Osteoblast (primary cell): ENCODE measurements around the gene RBM26. TPM values are rescaled to one million over a fixed set of nuclear protein-coding genes. Genes with fewer than 3 reads are reported as not detected.

Source experiments
- DNase-seq: peaks from one replicate; pipeline ENCODE4 v3.0.0; 2011; ENCODE audit warnings: low spot score, mixed read lengths; ENCODE audit not compliant: insufficient read length; ENCODE audit errors: missing footprints
- H2AFZ ChIP-seq: 2 replicates; pipeline ENCODE4 v1.6.0; 2011; ENCODE audit warnings: mild to moderate bottlenecking, low read length
- H3K27ac ChIP-seq: 2 replicates; pipeline ENCODE4 v1.5.1; 2011; ENCODE audit warnings: mild to moderate bottlenecking, low read depth, low read length, moderate library complexity
- H3K27me3 ChIP-seq: 2 replicates; pipeline ENCODE4 v1.6.0; 2012; ENCODE audit warnings: mild to moderate bottlenecking, control low read depth, inconsistent platforms, low read length, moderate library complexity; ENCODE audit not compliant: insufficient read depth
- H3K36me3 ChIP-seq: 2 replicates; pipeline ENCODE4 v1.5.1; 2011; ENCODE audit warnings: mild to moderate bottlenecking, low read length, control low read depth, moderate library complexity; ENCODE audit not compliant: insufficient read depth
- H3K4me1 ChIP-seq: 2 replicates; pipeline ENCODE4 v1.5.1; 2011; ENCODE audit warnings: mild to moderate bottlenecking, low read length, control low read depth, moderate library complexity; ENCODE audit not compliant: insufficient read depth
- H3K4me2 ChIP-seq: 2 replicates; pipeline ENCODE4 v1.6.0; 2011; ENCODE audit warnings: mild to moderate bottlenecking, low read length; ENCODE audit not compliant: insufficient read depth
- H3K4me3 ChIP-seq: fragments of 200-600 bp; sonication (generic); 3 replicates; pipeline ENCODE4 v1.5.1; 2012; ENCODE audit warnings: mild to moderate bottlenecking, low read length, inconsistent platforms; ENCODE audit not compliant: insufficient read depth
- H3K79me2 ChIP-seq: 2 replicates; pipeline ENCODE4 v1.6.0; 2012; ENCODE audit warnings: mild to moderate bottlenecking, low read length, control low read depth, inconsistent platforms; ENCODE audit not compliant: insufficient read depth
- H3K9me3 ChIP-seq: 2 replicates; pipeline ENCODE4 v1.5.1; 2011; ENCODE audit warnings: low read depth, low read length, control low read depth
- H4K20me1 ChIP-seq: 2 replicates; pipeline ENCODE4 v1.6.0; 2012; ENCODE audit warnings: mild to moderate bottlenecking, low read length, control low read depth; ENCODE audit not compliant: insufficient read depth
- CTCF ChIP-seq: IDR thresholded peaks from 2 replicates; pipeline ENCODE4 v1.5.1; 2011; ENCODE audit warnings: mild to moderate bottlenecking, low read depth, low read length, moderate library complexity; ENCODE audit errors: extremely low read depth
- total RNA-seq: library from RNA; depleted of rRNA; stranded (reverse); fragments of >200 nt; gene quantifications from 2 replicates; pipeline ENCODE4 v1.2.3, GENCODE V29; 2012

Gene RBM26
- total RNA-seq, 1 donor: 35.5 TPM

DNA sequence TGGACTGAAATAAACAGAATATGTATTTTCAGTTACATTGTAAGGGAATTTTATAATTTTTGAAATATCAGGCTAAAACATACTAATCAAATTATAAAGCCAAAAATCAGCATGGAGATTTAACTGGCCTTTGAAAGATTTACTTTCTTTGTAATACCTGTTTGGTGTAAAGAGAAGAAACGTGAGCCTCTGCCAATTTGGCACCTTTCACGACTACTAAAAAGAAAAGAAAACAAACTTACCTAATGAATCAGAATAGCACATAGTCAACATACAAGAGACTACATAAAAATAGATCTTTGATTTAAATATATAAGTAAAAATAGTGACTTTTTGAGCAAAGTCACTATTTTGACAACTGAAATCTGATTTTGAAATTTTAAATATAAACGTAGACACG lies 87.4 kb downstream of the RBM26 start:
- Histone ChIP-seq H4K20me1 (no peaks in the 10 kb centered on the region), H3K79me2 (no peaks in the 10 kb centered on the region), H3K27ac (no peak overlapping the region), H3K36me3 (peaks cover 13% of the 10 kb centered on the region), H3K4me3 (no peak overlapping the region), H3K9me3 (no peaks in the 10 kb centered on the region), H2AFZ (no peak overlapping the region), H3K4me2 (no peak overlapping the region), H3K4me1 (no peaks in the 10 kb centered on the region), H3K27me3 (no peaks in the 10 kb centered on the region)
- DNase-seq: no peak
- TF ChIP-seq CTCF: no peak

DNA sequence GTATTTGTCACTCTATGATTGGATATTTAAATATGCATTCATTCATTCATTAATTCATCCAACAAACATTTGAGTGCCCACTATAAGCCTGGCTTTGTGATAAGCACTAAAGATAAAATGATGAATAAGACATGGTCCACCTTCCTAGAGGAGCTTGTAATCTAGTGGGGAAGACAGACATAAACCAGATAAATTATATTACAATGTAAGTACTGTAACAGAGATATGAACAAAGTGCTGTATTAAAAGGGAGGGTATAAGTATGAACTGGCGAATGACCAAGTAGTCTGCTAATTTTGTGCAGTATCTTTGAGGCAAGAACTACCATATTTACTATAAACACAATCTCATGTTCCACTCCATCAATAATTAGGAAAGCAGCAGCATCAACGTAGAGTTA lies 88.2 kb downstream of the RBM26 start:
- H4K20me1 ChIP-seq: no peaks in the 10 kb centered on the region
- H3K9me3 ChIP-seq: no peaks in the 10 kb centered on the region
- H3K79me2 ChIP-seq: no peaks in the 10 kb centered on the region
- no peak overlapping the region for H3K4me3 ChIP-seq
- H3K4me1 ChIP-seq: no peaks in the 10 kb centered on the region
- H3K36me3 ChIP-seq: peaks cover 13% of the 10 kb centered on the region
- no peak overlapping the region for H3K27ac ChIP-seq
- no peak for DNase-seq
- H3K4me2 ChIP-seq: no peak overlapping the region
- H2AFZ ChIP-seq: no peak overlapping the region
- H3K27me3 ChIP-seq: no peaks in the 10 kb centered on the region
- no peak for TF ChIP-seq CTCF

DNA sequence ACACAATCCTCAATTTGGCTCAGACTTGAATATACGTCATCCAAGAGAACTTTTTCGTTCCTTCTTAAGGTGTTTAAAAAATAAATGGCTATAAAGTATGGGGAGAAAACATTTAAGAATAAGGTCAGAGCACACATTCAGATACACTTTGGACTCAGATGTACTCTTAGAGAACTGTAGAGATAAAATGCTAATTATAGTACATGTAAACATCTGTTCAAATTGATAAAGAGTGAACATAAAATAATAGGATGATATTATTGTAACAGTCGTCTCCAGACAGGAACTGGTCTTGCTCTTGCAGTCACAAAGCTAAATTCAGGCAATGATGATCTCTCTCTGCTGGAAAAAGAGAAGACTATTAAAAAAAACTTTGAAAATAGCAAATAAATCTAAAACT lies 91.4 kb downstream of the RBM26 start:
- no peak for TF ChIP-seq CTCF
- no peaks in the 10 kb centered on the region for H3K79me2 ChIP-seq
- no peak for DNase-seq
- H3K4me2 ChIP-seq: no peak overlapping the region
- H3K36me3 ChIP-seq: no peaks in the 10 kb centered on the region
- H3K9me3 ChIP-seq: no peaks in the 10 kb centered on the region
- no peak overlapping the region for H3K4me3 ChIP-seq
- H3K4me1 ChIP-seq: no peaks in the 10 kb centered on the region
- H2AFZ ChIP-seq: no peak overlapping the region
- no peaks in the 10 kb centered on the region for H3K27me3 ChIP-seq
- H4K20me1 ChIP-seq: no peaks in the 10 kb centered on the region
- no peak overlapping the region for H3K27ac ChIP-seq

DNA sequence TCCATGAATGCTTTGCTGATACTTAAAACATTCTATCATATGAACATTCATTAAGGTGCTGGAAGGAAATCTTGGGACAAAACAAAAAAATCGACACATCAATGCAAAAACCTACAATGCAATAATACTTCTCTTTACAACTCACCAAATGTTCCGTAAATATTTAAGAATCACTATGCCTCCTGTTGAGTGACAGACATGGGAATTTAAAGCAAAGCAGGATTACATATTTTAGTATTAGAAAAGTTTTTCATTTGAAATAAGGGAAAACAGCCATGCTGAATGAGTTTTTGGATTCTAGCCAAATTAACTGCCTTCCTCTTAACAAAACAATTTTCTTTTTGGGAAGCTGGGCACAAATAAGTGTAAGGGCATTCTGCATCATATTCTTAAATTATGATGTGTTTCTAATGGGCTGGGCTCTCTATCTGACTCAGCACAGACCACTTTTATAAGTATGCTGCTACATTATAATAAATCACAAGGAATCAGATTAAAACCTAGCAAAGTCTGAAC lies 93.7 kb downstream of the RBM26 start:
- no peaks in the 10 kb centered on the region for H3K36me3 ChIP-seq
- no peaks in the 10 kb centered on the region for H3K9me3 ChIP-seq
- no peaks in the 10 kb centered on the region for H3K79me2 ChIP-seq
- no peak overlapping the region for H3K4me3 ChIP-seq
- peaks cover 2% of the 10 kb centered on the region for H3K4me1 ChIP-seq
- DNase-seq: peak; percentile 58
- no peaks in the 10 kb centered on the region for H3K27me3 ChIP-seq
- no peak overlapping the region for H2AFZ ChIP-seq
- no peak overlapping the region for H3K27ac ChIP-seq
- TF ChIP-seq CTCF: no peak
- H4K20me1 ChIP-seq: no peaks in the 10 kb centered on the region
- no peak overlapping the region for H3K4me2 ChIP-seq
